ENCODE data around the gene PPIG.
"Not testable (repeated sequence)": the region's sequence is repeated elsewhere in the genome, so short reads cannot be mapped to it uniquely, and the experiment has no call there.

PPIG gene

DNA sequence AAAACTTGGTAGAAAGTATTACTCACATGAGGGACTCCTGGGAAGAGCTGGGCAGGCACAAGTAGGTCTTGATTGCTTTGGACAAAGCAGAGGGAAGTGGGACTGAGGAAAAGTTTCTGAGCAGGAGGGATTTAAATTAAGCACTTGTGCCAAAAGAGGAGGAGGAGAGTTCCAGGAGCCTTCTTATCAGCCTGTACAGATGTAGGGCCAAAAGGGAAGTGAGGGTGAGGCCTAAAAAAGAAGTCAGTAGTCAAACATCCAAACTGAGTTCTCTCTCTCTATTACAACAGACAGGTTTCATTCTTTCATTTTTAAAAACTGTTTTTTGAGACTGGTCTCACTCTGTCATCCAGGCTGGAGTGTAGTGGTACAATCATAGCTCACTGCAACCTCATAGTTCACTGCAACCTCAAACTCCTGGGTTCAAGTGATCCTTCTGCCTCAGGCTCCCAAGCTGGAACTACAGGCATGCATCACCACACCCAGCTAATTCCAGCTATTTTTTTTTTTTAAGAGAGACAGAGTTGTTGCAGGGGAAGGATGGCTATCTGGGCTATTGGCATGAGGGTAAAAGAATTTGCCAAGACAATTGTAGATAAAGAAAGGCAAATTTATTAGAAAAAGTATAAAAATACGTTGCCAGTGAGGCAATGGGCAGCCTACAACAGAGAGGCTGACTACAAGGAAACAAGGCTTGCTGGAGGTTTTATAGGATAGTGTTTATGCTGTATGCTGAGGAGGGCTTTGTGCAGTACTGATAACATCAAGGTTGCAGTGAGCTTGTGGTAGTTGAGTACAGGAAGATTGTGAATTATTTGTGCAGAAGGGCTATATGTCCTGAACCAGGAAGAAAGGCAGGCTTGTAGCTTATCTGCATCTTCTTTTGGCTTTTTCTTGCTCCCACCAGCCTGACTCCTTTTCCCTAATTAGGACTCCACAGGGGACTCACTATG, 81.1 kb downstream of the PPIG start:
- DNase-seq, result no peak

- DNase-seq, result no peak
Measured at GRCh38 chr2:169667583-169667982, 83.4 kb downstream of the PPIG start.

GRCh38 chr2:169670215-169670651, 86.1 kb downstream of the PPIG start:
- DNase-seq, result no peak

DNA sequence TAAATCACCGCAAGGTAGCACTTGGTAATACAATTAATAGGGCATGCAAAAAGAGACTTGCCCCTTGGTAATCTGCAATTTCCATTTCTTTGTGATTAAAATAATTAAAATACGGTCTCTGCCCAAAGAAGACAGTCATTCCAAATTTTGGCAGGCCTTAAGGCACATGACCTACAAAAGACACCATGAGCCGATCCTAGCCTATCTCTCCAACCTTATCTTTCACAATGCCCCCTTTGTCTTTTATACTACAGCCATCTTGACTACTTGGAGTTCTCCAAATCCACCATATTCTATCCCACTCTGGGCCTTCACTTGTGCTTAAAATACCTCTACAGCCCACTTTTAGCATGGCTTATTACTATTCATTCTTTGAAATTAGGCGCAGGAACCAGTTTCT, 86.8 kb downstream of the PPIG start:
- DNase-seq, result no peak

DNA sequence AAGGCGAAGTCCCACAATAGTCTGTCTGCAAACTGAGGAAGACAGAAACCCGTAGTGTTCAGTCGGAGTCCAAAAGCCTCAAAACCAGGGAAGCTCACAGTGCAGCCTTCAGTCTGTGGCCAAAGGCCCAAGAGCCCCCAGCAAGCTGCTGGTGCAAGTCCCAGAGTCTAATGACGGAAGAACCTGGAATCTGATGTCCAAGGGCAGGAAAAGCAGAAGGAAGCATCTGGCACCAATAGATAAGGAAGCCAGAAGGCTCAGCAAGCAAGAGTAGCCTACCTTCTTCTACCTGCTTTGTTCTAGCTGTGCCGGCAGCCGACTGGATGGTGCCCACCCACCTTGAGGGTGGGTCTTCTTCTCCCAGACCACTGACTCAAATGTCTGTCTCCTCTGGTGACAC, 88.3 kb downstream of the PPIG start:
- no peak for DNase-seq

GRCh38 chr2:169673106-169673505, 89.0 kb downstream of the PPIG start:
- DNase-seq, result no peak

GRCh38 chr2:169673921-169674320, 89.8 kb downstream of the PPIG start:
- no peak for DNase-seq

GRCh38 chr2:169676357-169676756, 92.2 kb downstream of the PPIG start:
- DNase-seq, result no peak

DNA sequence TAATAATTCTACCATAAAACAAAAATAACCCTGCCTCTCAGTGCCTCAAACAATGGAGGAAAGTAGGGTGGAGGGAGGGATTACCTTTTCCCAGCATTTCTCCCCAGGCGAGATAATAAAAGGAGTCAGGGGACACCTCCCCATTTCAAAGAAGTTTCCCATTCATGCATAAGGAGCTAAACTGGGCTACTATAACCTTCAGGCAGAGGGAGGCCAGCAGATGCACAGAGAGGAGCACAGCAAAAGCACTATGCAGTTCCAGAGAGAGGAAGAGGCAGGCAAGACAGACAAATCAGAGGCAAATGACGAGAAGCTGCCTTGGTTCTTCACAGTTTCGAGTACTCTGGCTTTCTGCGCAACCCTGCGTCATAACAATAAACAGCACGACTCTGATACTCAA, 92.7 kb downstream of the PPIG start:
- no peak for DNase-seq

DNA sequence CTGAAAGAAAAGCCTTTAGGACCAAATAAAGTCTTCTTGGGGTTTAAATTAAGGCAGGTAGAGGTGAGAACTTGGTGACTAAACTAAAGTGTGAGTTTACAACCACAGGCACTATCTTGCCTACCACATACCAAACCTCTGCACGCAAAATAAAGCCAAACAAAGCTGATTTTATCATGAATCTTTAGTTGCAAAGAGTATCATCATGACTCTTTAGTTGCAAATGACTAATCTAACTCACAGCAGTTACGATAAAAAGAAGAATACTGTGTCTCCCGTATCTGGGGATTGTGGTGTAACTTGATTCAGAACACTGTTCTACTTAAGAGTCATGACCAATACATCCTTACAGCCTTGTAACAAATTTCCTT, 98.9 kb downstream of the PPIG start:
- no peak for DNase-seq

DNA sequence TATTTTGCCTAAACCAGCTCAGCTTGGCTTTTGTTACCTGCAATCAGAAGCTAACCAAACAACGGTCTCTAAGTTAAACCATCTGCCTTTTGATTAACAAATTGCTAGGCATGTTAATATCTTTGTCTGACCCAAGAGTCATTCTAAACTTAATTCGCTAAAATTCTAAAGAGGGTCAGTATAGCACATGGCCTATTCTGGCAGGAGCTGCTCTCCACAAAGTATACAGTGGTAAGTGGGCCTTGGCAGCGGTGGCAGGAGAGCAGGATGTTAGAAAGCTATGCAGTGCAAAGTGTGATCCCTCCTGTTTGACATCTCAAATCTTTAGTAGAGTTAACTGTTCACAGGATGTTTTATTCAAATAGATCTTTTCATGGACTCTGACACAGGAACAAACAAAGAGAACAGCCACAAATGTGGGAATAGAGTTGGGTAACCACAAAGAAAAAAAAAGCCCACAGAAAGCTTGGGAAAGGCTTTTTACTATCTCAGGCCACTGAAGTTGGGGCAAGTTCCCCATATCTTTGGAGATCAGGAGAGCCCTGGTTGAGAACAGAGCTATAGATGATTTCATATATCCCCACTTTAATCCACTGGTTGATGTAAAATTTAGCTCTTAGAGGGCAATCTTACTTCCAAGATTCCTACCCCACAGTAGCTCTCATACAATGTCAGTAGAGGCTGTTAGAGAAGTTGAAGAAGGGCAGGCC, 99.4 kb downstream of the PPIG start:
- no peak for DNase-seq

- DNase-seq, result no peak
Measured at GRCh38 chr2:169684135-169684565, 100.0 kb downstream of the PPIG start.

- DNase-seq, result not testable (repeated sequence)
Measured at GRCh38 chr2:169684712-169685111, 100.6 kb downstream of the PPIG start.

DNA sequence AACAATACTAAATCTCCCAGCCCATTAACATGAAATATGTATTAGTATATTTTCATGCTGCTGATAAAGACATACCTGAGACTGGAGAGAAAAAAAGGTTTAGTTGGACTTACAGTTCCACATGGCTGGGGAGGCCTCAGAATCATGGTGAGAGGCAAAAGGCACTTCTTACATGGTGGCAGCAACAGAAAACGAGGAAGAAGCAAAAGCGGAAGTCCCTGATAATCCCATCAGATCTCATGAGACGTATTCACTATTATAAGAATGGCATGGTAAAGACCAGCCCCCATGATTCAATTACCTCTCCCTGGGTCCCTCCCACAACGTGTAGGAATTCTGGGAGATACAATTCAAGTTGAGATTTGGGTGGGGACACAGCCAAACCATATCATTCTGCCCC, 102.7 kb downstream of the PPIG start:
- not testable (repeated sequence) for DNase-seq

- not testable (repeated sequence) for DNase-seq
Measured at GRCh38 chr2:169687943-169688342, 103.8 kb downstream of the PPIG start.

DNA sequence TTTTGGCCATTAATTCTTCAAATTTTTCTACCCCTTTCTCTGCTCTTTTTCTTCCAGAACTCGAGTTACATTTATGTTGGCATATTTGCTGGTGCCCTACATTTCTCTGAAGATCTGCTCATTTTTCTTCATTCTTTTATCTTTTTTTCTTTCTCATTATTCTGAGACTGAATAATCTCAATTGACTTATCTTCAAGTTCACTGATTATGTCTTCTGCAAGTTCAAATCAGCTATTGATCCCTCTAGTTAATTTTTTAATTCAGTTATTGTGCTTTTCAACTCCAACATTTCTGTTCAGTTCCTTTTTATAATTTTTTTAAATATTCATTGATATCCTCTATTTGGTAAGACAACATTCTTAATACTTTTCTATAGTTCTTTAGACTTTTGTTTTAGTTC, 106.8 kb downstream of the PPIG start:
- no peak for DNase-seq

All from NCI-H1930 (cell line).